Hepatocyte (in vitro differentiated cells): ENCODE data around the gene TIAM1. TPM values are rescaled to one million over a fixed set of nuclear protein-coding genes. Genes with fewer than 3 reads are reported as not detected.

Experiments used
- DNase-seq: peaks from one replicate; pipeline ENCODE4 v3.0.0-alpha.2; 2016; ENCODE audit warnings: low spot score
- H2AFZ ChIP-seq: fragments of 200-600 bp; sonication (generic); 2 replicates; pipeline ENCODE4 v1.6.0; 2016; ENCODE audit warnings: antibody characterized with exemption, mild to moderate bottlenecking
- H3K27ac ChIP-seq: fragments of 200-600 bp; sonication (generic); 2 replicates; pipeline ENCODE4 v1.5.1; 2016; ENCODE audit warnings: mild to moderate bottlenecking
- H3K27me3 ChIP-seq: fragments of 200-600 bp; sonication (generic); 2 replicates; pipeline ENCODE4 v1.6.1; 2016
- H3K36me3 ChIP-seq: fragments of 200-600 bp; sonication (generic); replicated peaks from 2 replicates; pipeline ENCODE4 v1.5.1; 2016; ENCODE audit warnings: low read depth; ENCODE audit not compliant: insufficient read depth
- H3K4me1 ChIP-seq: fragments of 200-600 bp; sonication (generic); 2 replicates; pipeline ENCODE4 v1.5.1; 2016; ENCODE audit warnings: mild to moderate bottlenecking, moderate library complexity; ENCODE audit not compliant: insufficient read depth
- H3K4me2 ChIP-seq: fragments of 200-600 bp; sonication (generic); 2 replicates; pipeline ENCODE4 v1.6.0; 2016
- H3K4me3 ChIP-seq: fragments of 200-600 bp; sonication (generic); 2 replicates; pipeline ENCODE4 v1.5.1; 2016; ENCODE audit warnings: mild to moderate bottlenecking
- H3K79me2 ChIP-seq: fragments of 200-600 bp; sonication (generic); 2 replicates; pipeline ENCODE4 v1.6.0; 2017; ENCODE audit warnings: mild to moderate bottlenecking
- H3K9me2 ChIP-seq: fragments of 200-600 bp; sonication (generic); replicated peaks from 2 replicates; pipeline ENCODE4 v1.6.0; 2017; ENCODE audit warnings: mild to moderate bottlenecking; ENCODE audit not compliant: insufficient read depth
- H3K9me3 ChIP-seq: fragments of 200-600 bp; sonication (generic); 2 replicates; pipeline ENCODE4 v1.5.1; 2016; ENCODE audit warnings: low read depth, mild to moderate bottlenecking
- H4K20me1 ChIP-seq: fragments of 200-600 bp; sonication (generic); 2 replicates; pipeline ENCODE4 v1.6.0; 2016; ENCODE audit warnings: mild to moderate bottlenecking; ENCODE audit not compliant: insufficient read depth, poor library complexity, severe bottlenecking
- CTCF ChIP-seq: fragments of 200-600 bp; sonication (generic); IDR thresholded peaks from 2 replicates; pipeline ENCODE4 v1.5.1; 2016; ENCODE audit warnings: antibody characterized with exemption, mild to moderate bottlenecking; ENCODE audit not compliant: poor library complexity
- EZH2 ChIP-seq: fragments of 200-600 bp; sonication (generic); IDR thresholded peaks from 2 replicates; pipeline ENCODE4 v1.6.1; 2016; ENCODE audit warnings: antibody characterized with exemption, mild to moderate bottlenecking, borderline replicate concordance
- EZH2phosphoT487 ChIP-seq: fragments of 200-600 bp; sonication (generic); IDR thresholded peaks from one replicate; pipeline ENCODE4 v1.6.1; 2018; ENCODE audit warnings: antibody characterized with exemption, mild to moderate bottlenecking, low read depth, moderate library complexity; ENCODE audit not compliant: unreplicated experiment, severe bottlenecking
- WGBS: methylation state at CpG from one replicate; pipeline ENCODE4 v1.1.6; 2016; ENCODE audit warnings: low lambda C conversion rate; ENCODE audit errors: missing lambda C conversion rate; 5-methylcytosine and 5-hydroxymethylcytosine counted together
- polyA plus RNA-seq: library from polyadenylated mRNA; unstranded; fragments of >200 nt; fragmentation: Nextera tagmentation; extraction: Ambion mirVana; gene quantifications from 2 replicates; pipeline ENCODE4 v1.2.1, GENCODE V29; 2016
- total RNA-seq: library from RNA; depleted of rRNA; stranded (reverse); fragments of >200 nt; gene quantifications from 2 replicates; pipeline ENCODE4 v1.2.3, GENCODE V29; 2014

The TIAM1 gene
- total and polyA plus RNA-seq, 2 experiments from 2014 or later = 8.8 TPM

DNA sequence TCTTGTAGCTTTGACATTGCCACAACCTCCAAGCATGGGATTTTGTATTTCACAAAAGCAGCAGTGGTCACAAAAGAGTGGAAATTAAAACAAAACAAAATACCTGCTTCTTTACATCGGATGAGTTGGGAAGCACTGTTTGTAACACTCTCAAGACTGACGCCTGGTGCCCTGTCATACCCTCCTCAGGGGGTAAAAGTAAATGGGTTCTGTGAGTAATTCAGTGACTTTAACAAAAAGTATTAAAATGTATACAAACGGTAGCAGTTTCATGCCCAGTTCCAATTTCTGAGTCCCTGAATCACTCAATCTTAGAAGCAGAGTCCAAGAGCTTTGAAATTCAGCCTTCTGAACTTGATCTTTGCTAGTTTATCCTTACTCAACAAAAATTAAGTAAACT, 152.5 kb downstream of the TIAM1 start:
- H3K36me3 ChIP-seq = no peaks in the 10 kb centered on the region
- 88% methylated on average over 3 of the region's 3 CpGs for WGBS
- H3K9me3 ChIP-seq = no peaks in the 10 kb centered on the region
- no peak overlapping the region for H3K4me2 ChIP-seq
- H2AFZ ChIP-seq = no peak overlapping the region
- H4K20me1 ChIP-seq = no peaks in the 10 kb centered on the region
- no peaks in the 10 kb centered on the region for H3K9me2 ChIP-seq
- no peak overlapping the region for H3K27ac ChIP-seq
- H3K4me1 ChIP-seq = peaks cover 7% of the 10 kb centered on the region
- H3K79me2 ChIP-seq = no peaks in the 10 kb centered on the region
- no peak for TF ChIP-seq EZH2phosphoT487
- no peak for TF ChIP-seq EZH2
- TF ChIP-seq CTCF = no peak
- no peak overlapping the region for H3K4me3 ChIP-seq
- H3K27me3 ChIP-seq = no peaks in the 10 kb centered on the region
- DNase-seq = no peak

GRCh38 chr21:31190516-31190915, 153.5 kb downstream of the TIAM1 start:
- DNase-seq = no peak
- TF ChIP-seq CTCF (no peak), EZH2 (no peak), EZH2phosphoT487 (no peak)
- Histone ChIP-seq H3K27ac (no peak overlapping the region), H2AFZ (no peak overlapping the region), H4K20me1 (no peaks in the 10 kb centered on the region), H3K27me3 (no peaks in the 10 kb centered on the region), H3K9me3 (no peaks in the 10 kb centered on the region), H3K36me3 (no peaks in the 10 kb centered on the region), H3K79me2 (no peaks in the 10 kb centered on the region), H3K4me3 (no peak overlapping the region), H3K9me2 (no peaks in the 10 kb centered on the region), H3K4me2 (no peak overlapping the region), H3K4me1 (peaks cover 7% of the 10 kb centered on the region)
- 81% methylated on average over 5 of the region's 5 CpGs for WGBS

DNA sequence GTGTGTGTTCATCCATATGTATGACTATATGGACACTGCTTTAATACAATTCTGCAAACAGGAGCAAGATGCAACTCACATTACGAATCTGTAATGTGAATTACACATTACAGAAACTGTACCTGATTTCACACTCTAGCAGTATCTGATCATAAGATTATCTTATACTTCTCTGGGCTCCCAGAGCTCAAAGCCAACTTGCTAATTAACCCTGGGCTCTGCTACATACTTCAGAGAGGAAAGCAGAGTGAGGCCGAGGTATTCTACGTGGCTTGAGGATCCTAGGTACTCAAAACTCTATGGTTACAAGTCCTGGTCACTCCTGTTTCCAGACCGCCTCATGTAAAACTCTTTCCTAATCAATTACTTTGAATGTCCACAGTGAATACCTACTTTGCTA, 156.6 kb downstream of the TIAM1 start:
- H3K27ac ChIP-seq = no peak overlapping the region
- H3K79me2 ChIP-seq = no peaks in the 10 kb centered on the region
- no peaks in the 10 kb centered on the region for H3K27me3 ChIP-seq
- H4K20me1 ChIP-seq = no peaks in the 10 kb centered on the region
- no peak for DNase-seq
- H3K4me3 ChIP-seq = no peak overlapping the region
- no peak overlapping the region for H3K4me2 ChIP-seq
- 88% methylated on average over 4 of the region's 4 CpGs for WGBS
- no peaks in the 10 kb centered on the region for H3K9me3 ChIP-seq
- H3K36me3 ChIP-seq = no peaks in the 10 kb centered on the region
- H3K9me2 ChIP-seq = no peaks in the 10 kb centered on the region
- no peak overlapping the region for H2AFZ ChIP-seq
- no peaks in the 10 kb centered on the region for H3K4me1 ChIP-seq
- TF ChIP-seq EZH2phosphoT487 (no peak), EZH2 (no peak)

DNA sequence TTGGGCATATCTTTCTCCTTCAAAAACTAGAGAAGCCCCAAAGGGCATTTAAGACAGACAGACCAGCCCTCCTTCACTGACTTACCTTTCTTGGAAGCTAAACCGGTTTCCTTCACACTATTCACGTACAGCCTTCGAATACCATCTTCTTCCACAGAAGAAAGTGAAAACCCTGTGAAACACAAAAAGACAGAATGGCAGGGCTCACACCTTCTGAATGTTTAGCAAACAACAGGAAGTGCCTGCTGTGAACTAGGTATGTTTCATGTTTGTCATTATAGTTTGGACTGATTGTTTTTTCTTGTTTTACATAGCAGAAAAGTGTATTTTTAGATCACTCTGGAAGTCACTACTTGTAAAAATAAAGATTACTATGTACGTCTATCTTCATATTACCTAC, 157.1 kb downstream of the TIAM1 start:
- TF ChIP-seq EZH2phosphoT487 = no peak
- TF ChIP-seq EZH2 = no peak
- no peak for TF ChIP-seq CTCF
- no peaks in the 10 kb centered on the region for H3K9me3 ChIP-seq
- H3K4me3 ChIP-seq = no peak overlapping the region
- no peak overlapping the region for H3K4me2 ChIP-seq
- no peak for DNase-seq
- no peak overlapping the region for H2AFZ ChIP-seq
- H3K79me2 ChIP-seq = no peaks in the 10 kb centered on the region
- H3K9me2 ChIP-seq = no peaks in the 10 kb centered on the region
- H3K27ac ChIP-seq = no peak overlapping the region
- H3K4me1 ChIP-seq = no peaks in the 10 kb centered on the region
- no peaks in the 10 kb centered on the region for H4K20me1 ChIP-seq
- 74% methylated on average over 4 of the region's 4 CpGs for WGBS
- no peaks in the 10 kb centered on the region for H3K27me3 ChIP-seq
- no peaks in the 10 kb centered on the region for H3K36me3 ChIP-seq
